GM08714 (cell line): Measurements from ENCODE around the gene GCNT1.
"Not testable (repeated sequence)": the region's sequence is repeated elsewhere in the genome, so short reads cannot be mapped to it uniquely, and the experiment has no call there.

Experiments used
- H3K4me3 ChIP-seq: fragments of 200-500 bp; sonication (Bioruptor generic); 2 replicates; pipeline ENCODE4 v1.5.1; 2014; ENCODE audit warnings: mild to moderate bottlenecking, low read length, inconsistent platforms
- ZNF274 ChIP-seq: IDR thresholded peaks from 2 replicates; pipeline ENCODE4 v1.6.1; 2012; ENCODE audit warnings: mild to moderate bottlenecking, low read depth, low read length

GCNT1 gene

DNA sequence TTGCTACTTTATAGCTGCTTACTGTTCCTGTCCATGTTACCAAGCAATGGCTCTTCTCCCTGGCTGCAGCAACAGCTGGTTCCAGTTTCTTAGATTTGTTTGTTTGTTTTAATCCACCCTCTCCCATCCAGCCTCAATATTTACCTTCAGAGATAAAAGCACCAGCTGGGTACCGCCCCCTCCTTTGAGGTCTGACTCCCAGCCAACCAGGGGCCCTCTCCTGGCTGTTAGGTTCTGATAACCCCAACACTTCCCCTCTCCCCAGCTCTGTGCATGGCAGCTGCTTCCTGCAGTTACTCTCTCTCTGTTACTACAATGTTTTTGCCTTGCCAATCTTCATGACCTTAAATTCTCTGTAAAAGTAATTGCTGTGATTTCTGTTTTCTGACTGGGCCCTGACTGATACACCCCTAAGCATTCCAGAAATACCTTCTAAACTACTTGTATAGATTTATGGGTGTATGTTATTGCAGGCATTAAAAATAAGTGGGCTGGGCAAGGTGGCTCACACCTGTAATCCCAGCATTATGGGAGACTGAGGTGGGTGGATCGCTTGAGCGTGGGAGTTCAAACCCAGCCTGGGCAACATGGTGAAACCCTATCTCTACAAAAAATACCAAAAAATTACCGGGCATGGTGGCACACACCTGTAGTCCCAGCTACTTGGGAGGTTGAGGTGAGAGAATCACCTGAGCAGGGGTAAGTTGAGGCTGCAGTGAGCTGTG lies 2.6 kb upstream of the GCNT1 start:
- no peak for TF ChIP-seq ZNF274

DNA sequence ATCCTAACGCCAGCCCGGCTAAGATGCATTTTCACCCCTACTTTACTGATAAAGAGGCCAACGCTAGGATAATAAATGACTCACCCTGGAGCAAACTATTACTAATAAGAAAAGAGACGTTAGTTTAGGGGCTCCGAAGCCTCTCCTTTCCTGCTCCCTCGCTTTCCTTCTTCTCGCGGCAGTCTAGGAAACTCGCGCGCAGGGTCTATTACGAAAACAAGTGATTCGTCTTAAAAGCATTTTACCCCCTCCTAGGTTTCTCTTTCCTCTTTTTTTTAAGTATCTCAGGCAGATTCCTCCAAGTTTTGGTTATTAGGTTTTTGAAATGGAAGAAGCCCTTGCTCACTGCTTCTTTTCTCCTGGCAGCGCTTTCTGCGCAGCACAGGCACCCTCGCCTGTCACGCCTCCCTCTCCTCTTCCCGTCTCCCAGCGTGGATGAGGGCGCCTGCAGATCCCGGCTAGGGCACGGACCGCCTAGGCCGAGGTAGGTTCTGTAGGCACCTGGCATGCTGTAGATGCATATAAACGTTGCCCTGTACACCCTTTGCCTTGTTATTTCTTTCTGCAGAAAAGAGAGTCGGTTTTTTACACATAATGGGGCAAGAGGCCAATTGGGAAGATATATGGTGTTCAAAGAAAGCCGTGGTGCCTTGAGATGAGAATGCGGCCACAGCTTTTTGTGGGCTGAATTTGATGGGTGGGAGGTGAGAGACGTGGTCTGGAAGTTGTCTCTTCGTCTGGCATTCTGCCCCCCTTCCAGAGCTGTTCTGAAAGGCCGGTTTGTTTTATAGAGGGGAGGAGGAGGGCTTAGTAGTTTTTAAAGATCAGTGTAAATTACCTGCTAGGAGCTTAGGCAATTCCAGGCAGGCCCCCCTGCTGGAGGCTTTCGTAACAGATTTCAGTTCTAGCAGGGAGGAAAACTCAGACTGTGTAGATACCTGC lies 983 bp downstream of the GCNT1 start:
- no peak for TF ChIP-seq ZNF274

More for the DNA sequence above, 2.6 kb upstream of the GCNT1 start:
- no peak overlapping the region for H3K4me3 ChIP-seq

DNA sequence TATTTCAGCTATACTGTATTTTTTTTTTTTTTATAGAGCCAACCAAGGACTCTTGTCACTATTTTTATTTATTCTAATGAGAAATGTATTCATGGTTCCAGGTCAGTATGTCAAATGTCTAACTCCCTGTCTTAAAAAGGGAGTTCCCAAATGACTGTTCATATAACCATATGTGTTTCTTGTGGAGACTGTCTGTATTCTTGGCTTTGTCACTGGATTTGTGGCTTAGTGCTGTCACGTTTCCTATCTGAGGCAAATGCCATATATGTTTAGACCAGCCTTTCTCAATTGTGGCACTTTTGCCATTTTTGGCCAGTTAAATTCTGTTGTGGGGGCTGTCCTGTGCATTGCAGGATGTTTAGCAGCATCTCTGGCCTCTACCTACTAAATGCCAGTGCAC lies 3.1 kb downstream of the GCNT1 start:
- TF ChIP-seq ZNF274: no peak
- no peak overlapping the region for H3K4me3 ChIP-seq

More for the DNA sequence above, 983 bp downstream of the GCNT1 start:
- H3K4me3 ChIP-seq: peak overlapping the region; percentile 71

DNA sequence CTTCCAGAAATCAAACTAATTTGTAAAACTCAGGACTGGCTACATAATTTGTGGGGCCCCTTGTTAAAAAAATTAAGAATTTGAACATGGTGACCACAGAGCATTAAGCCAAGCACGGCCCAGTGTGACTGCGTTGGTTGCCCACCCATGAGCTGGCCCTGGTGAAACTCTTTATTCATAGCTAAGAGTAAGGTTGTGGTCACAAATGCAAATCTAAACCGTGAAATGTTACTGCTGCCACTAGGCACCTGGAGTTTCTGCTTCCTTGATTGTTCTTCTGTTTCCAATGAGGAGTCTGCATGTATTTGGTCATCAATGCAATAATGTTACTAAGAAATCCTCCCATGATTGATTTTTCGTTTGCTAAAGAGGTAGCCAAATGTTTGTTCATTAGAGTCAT lies 4.2 kb downstream of the GCNT1 start:
- no peak for TF ChIP-seq ZNF274
- no peak overlapping the region; the same call in 1 of the 2 replicates for H3K4me3 ChIP-seq

DNA sequence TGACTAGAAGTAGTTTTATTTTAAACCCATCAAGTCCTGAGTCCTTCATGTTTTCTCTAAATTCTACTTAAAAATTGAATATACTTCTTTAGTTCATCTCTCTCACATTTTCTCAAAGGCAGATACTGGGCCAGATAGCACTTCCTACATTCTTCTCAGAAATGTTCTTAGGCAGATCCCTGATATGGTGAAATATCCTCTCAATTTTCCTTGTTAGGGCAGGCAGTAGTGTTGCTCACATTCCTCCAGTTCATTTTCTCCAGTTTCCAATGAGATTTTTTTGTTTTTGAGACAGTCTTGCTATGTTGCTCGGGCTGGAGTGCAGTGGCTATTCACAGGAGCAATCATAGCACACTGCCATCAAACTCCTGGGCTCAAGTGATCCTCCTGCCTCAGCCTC lies 5.7 kb downstream of the GCNT1 start:
- H3K4me3 ChIP-seq: no peak overlapping the region
- no peak for TF ChIP-seq ZNF274

DNA sequence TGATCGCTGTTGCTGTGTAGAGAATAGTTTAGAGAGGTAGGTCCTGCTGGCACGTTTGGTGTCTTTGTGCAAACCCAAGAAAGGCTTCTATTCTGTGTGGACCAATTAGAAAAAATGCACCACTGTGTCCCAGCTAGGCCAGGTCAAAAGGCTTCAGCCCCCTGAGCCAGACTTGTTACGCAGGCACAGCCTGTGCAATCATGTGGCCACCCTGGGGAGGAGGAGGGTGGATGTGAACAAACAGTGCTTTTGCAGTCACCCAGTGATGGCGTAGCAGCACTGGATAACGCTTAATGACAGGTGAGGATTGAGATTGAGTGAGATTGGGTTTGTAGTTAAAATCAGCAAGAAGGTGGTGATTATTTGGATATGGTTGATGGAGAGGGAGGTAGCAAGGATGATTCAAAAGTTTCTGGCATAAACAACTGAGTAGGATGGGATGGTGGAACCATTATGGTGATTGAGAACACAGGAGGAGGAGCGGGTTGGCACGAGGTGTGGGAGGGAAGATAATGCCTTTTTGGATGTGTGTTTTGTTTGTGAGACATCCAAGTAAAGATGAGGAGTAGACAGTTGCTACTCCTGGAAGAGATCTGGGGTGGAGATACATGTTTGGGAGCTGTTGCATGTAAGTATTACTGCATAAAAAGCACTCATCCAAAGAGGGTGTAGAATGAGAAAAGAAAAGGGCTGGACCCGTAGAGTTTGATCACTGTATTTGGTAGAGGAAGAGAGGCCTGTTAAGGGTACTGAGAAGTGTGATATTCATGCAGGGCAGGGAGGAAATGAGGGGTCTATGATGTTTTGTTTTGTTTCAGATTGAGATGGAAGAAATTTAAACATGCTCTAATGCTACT lies 6.7 kb downstream of the GCNT1 start:
- no peak for TF ChIP-seq ZNF274
- no peak overlapping the region for H3K4me3 ChIP-seq

DNA sequence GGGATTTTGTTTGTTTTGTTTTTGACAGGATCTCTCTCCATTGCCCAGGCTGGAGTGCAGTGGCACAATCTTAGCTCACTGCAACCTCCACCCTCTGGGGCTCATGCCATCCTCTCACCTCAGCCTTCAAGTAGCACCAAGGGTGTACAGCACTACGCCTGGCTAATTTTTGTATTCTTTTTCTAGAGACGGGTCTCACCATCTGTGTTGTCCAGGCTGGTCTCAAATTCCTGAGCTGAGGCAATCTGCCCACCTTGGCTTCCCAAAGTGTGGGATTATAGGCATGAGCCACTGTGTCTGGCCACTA lies 7.3 kb downstream of the GCNT1 start:
- no peak for TF ChIP-seq ZNF274
- no peak overlapping the region for H3K4me3 ChIP-seq

DNA sequence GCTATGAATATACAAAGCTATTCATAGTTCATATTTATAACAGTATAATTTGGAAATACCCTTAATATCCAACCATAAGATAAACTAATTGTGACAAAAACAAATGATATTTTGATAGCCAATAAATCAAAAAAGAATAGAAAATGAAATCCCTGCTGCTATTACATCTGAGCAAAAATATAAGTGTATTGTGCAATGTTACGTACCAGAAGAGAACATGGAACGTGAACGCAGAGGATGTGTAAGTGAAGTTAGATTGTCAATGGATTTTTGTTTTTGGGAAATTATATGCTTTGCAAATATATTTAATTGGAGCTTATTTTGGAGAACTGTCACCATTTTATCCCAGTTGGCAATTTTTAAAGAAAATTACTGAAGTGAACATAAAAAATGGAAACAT lies 15.4 kb downstream of the GCNT1 start:
- no peak for TF ChIP-seq ZNF274

DNA sequence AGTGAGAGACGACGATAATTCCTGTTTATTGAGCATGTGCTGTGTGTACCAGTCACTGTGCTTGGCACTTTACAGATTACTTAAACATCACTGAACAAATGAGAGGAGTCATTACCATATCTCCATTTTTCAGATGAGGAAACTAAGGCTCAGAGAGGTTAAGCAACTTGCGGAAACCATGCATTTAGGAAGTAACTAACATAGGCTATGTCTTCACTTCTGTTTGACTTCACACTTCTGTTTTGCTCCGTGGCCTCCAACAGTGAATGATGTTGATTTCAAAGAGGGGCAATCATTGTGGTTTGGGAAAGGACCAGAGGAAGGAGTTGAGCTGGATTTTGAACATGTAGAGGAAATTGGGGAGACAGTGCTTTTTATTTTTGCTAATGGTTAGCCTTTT lies 16.7 kb downstream of the GCNT1 start:
- no peak overlapping the region for H3K4me3 ChIP-seq
- TF ChIP-seq ZNF274: no peak

More for the DNA sequence above, 15.4 kb downstream of the GCNT1 start:
- H3K4me3 ChIP-seq: no peak overlapping the region

DNA sequence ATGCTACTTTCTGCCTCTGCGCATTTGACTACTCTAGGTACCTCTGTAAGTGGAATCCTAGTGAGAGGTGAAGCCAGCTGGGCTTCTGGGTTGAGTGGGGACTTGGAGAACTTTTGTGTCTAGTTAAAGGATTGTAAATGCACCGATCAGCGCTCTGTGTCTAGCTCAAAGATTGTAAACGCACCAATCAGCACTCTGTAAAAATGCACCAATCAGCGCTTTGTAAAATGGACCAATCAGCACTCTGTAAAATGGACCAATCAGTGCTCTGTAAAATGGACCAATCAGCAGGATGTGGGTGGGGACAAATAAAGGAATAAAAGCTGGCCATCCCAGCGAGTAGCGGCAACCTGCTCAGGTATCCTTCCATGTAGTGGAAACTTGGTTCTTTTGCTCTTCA lies 18.8 kb downstream of the GCNT1 start:
- not testable (repeated sequence) for H3K4me3 ChIP-seq

DNA sequence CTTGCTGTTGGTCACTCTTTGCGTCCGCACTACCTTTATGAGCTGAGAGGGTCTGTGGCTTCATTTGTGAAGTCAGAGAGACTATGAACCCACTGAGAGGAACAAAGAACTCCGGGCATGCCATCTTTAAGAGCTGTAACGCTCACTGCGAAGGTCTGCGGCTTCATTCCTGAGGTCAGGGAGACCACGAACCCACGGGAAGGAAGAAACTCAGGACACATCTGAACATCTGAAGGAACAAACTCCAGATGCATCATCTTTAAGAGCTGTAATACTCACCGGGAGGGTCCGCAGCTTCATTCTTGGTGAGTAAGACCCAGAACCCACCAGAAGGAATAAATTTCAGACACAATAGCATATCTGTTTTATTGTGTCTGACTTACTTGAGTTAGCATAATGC lies 19.2 kb downstream of the GCNT1 start:
- no peak for TF ChIP-seq ZNF274
- H3K4me3 ChIP-seq: no peak overlapping the region

DNA sequence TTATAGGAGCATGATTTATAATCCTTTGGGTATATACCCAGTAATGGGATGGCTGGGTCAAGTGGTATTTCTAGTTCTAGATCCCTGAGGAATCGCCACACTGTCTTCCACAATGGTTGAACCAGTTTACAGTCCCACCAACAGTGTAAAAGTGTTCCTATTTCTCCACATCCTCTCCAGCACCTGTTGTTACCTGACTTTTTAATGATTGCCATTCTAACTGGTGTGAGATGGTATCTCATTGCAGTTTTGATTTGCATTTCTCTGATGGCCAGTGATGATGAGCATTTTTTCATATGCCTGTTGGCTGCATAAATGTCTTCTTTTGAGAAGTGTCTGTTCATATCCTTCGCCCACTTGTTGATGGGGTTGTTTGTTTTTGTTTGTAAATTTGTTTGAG lies 20.4 kb downstream of the GCNT1 start:
- not testable (repeated sequence) for H3K4me3 ChIP-seq

DNA sequence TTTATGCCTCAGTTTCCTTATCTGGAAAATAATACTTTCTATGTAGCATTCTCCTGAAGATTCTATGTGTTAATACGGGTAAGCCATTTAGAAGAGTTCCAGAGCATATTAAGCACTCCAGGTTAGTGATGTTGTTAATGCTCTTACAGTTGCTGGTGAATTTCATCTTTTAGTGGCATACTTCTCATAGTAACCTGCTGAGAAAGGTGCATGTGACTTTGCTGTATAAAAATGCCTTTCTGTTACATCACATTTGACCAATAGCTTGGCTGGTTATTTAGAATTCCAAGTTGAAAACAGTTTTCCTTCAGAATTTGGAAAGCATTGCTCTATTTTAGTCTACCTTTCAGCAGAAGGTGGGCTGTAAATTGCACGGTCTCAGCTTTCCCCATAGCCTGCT lies 27.2 kb downstream of the GCNT1 start:
- no peak for TF ChIP-seq ZNF274
- no peak overlapping the region for H3K4me3 ChIP-seq

DNA sequence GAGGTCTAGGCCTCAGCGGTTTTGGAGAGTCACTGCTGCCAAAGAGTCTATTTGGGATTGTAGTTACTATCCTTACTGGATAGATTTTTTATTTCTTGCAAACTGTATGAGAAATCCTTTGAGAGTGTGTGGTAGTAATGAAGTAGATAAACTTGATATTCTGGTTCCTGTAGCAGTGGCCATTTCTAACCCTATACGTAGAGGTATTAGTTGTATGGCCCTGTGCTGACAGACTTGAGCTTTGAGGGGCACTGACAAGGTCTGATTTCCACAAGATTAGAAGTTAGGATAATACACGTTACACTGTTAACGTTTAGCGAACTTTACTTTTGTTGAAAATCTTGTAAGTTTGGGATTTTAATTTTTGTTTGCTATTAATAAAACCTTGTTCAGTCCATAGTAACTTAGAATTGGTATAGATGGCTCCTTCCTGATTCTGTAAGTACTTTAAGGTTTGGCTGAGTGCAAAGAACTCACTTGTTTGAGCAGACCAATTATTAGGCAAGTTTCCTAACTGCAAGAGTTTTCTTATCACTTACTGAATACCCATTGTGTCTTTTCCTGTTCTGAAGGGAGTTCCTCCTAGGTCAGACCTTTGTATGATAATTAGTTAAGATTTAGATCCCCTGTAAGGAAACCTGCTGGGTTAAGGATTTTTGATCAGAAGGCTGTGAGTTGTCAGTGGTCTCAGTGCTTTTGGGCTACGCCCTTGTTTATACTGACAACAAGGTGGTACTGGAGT lies 31.4 kb downstream of the GCNT1 start:
- no peak for TF ChIP-seq ZNF274

DNA sequence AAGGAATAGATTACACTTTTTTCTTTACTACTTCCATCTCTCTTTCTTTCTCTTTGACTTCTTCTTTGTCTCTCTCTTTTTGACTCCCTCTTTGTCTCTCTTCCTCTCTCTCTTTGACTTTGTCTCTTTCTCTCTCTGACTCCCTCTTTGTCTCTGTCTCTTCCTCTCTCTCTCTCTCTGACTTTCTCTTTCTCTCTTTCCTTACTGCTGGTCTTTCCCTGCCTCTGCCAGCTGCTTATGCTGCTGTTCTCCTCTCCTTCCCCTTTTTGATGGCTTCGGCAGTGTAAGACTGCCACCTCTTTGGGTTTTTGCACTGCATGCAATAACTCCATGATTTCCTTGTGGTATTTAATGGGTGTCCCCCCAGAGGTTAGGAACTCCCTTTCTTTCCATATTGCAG lies 32.1 kb downstream of the GCNT1 start:
- not testable (repeated sequence) for H3K4me3 ChIP-seq

More for the DNA sequence above, 31.4 kb downstream of the GCNT1 start:
- H3K4me3 ChIP-seq: no peak overlapping the region

DNA sequence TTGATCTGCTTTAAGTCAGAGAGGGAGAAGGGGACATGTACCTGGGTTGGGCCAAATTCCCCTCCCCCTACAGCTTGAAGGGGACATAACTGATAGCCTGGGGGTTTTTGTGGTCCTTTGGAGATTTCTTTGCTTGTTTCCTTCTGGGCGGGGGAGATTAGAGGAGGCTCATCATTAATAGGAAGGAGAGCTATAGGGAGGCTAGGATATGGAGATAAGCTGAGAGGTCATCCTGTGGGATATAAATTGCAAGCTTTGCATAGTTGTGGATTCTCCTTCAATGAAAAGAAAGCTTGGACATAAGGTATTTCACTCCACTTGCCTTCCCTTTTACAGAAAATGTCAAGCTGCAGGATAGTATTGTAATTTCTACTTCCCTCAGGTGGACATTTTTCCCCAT lies 34.5 kb downstream of the GCNT1 start:
- not testable (repeated sequence) for H3K4me3 ChIP-seq
